Brain microvascular endothelial cell (primary cell): ENCODE results near the gene EHBP1L1.
A peak's percentile ranks its signal among the peaks of the same experiment; 100 is the strongest.

ENCODE experiments used
- DNase-seq: peaks from one replicate; pipeline ENCODE4 v3.0.0-alpha.2; 2020
- H3K27ac ChIP-seq: fragments of 250-450 bp; sonication (Bioruptor Pico); 2 replicates; pipeline ENCODE4 v1.5.1; 2020; ENCODE audit warnings: mild to moderate bottlenecking, moderate library complexity
- H3K27me3 ChIP-seq: fragments of 250-450 bp; sonication (Bioruptor Pico); replicated peaks from 2 replicates; pipeline ENCODE4 v1.5.1; 2020; ENCODE audit warnings: mild to moderate bottlenecking
- H3K36me3 ChIP-seq: fragments of 250-450 bp; sonication (Bioruptor Pico); replicated peaks from 2 replicates; pipeline ENCODE4 v1.5.1; 2020; ENCODE audit warnings: mild to moderate bottlenecking
- H3K4me3 ChIP-seq: 2 replicates; pipeline ENCODE4 v1.5.1; 2011; ENCODE audit warnings: low read depth, mild to moderate bottlenecking, control low read depth, low read length, moderate library complexity
- CTCF ChIP-seq: IDR thresholded peaks from 2 replicates; pipeline ENCODE4 v1.5.1; 2011; ENCODE audit warnings: low read depth, mild to moderate bottlenecking, moderate library complexity, low read length, control low read depth, inconsistent platforms; ENCODE audit errors: missing control alignments
- in situ Hi-C: cut with HindIII; loops from 2 replicates; pipeline ENCODE4 v1.10.0; 2017; ENCODE audit warnings: low sequenced_read_pairs, low pct_ligation_motif_present

The EHBP1L1 gene

GRCh38 chr11:65577756-65578109 is 1.9 kb downstream of the EHBP1L1 start:
- Histone ChIP-seq H3K36me3 (peaks cover 19% of the 10 kb centered on the region), H3K4me3 (peak overlapping the region; percentile 5), H3K27me3 (no peaks in the 10 kb centered on the region), H3K27ac (no peak overlapping the region)
- TF ChIP-seq CTCF: no peak
- in situ Hi-C loops: no loop called here
- DNase-seq: no peak

- H3K36me3 ChIP-seq: peaks cover 19% of the 10 kb centered on the region
- no peak for DNase-seq
- TF ChIP-seq CTCF: no peak
Observed at GRCh38 chr11:65578134-65578533, 2.3 kb downstream of the EHBP1L1 start.

GRCh38 chr11:65578667-65579066 is 2.8 kb downstream of the EHBP1L1 start:
- no peak for TF ChIP-seq CTCF
- Histone ChIP-seq H3K36me3 (peaks cover 16% of the 10 kb centered on the region), H3K27me3 (no peaks in the 10 kb centered on the region), H3K4me3 (no peak overlapping the region), H3K27ac (no peak overlapping the region)
- in situ Hi-C loops: no loop called here
- no peak for DNase-seq

More at GRCh38 chr11:65578134-65578533, 2.3 kb downstream of the EHBP1L1 start:
- H3K4me3 ChIP-seq: no peak overlapping the region
- H3K27me3 ChIP-seq: no peaks in the 10 kb centered on the region
- H3K27ac ChIP-seq: no peak overlapping the region
- in situ Hi-C loops: no loop called here

- no peak for DNase-seq
- no peak for TF ChIP-seq CTCF
- H3K27me3 ChIP-seq: no peaks in the 10 kb centered on the region
- H3K27ac ChIP-seq: no peak overlapping the region
- in situ Hi-C loops: no loop called here
- H3K4me3 ChIP-seq: no peak overlapping the region
- H3K36me3 ChIP-seq: peaks cover 21% of the 10 kb centered on the region
Observed at GRCh38 chr11:65579291-65579690, 3.4 kb downstream of the EHBP1L1 start.

- no peak for TF ChIP-seq CTCF
- no peak overlapping the region for H3K27ac ChIP-seq
- no peak for DNase-seq
- in situ Hi-C loops: no loop called here
- H3K36me3 ChIP-seq: peaks cover 24% of the 10 kb centered on the region
- no peak overlapping the region for H3K4me3 ChIP-seq
- H3K27me3 ChIP-seq: no peaks in the 10 kb centered on the region
Observed at GRCh38 chr11:65580031-65580692, 4.3 kb downstream of the EHBP1L1 start.

- no peak for TF ChIP-seq CTCF
- no peak for DNase-seq
- peaks cover 29% of the 10 kb centered on the region for H3K36me3 ChIP-seq
- in situ Hi-C loops: no loop called here
- H3K27me3 ChIP-seq: no peaks in the 10 kb centered on the region
- H3K4me3 ChIP-seq: no peak overlapping the region
- no peak overlapping the region for H3K27ac ChIP-seq
Observed at GRCh38 chr11:65580756-65581155, 4.9 kb downstream of the EHBP1L1 start.
